SU-DHL-6 (cell line): ENCODE measurements around the gene FGF5.

Experiments used
- EZH2phosphoT487 ChIP-seq: fragments of 200-600 bp; sonication (generic), shearing (Covaris generic); conservative IDR thresholded peaks from 2 replicates; pipeline ENCODE4 v1.6.1; 2018; ENCODE audit warnings: mild to moderate bottlenecking, antibody characterized with exemption, low read length, moderate library complexity, mixed read lengths
- TF ChIP-seq, protein P1 (sequence below): fragments of 200-600 bp; sonication (generic); IDR thresholded peaks from one replicate; pipeline ENCODE4 v1.5.1; 2017; ENCODE audit warnings: antibody characterized with exemption, mild to moderate bottlenecking, low read length, moderate library complexity; ENCODE audit not compliant: insufficient read depth, poor library complexity, severe bottlenecking

DNA sequence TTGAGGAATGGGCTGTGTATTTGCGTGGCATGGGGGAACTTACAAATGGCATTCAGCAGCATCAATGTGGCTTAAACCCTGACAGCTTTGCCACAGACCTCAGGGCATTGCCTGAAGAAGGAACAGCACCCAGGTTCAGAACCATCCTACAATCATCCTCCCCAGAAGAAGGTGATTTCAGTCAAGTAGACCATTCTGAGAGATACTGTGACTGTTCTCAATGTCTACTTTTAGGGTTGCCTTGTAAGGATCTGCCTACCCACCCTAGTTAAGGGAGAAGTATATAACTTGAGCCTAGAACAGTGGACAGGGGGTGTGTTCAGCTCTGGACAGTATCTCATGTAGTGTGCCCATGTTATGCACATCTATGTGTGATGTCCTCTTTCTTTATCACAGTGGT is 1.6 kb upstream of the FGF5 start:
- TF ChIP-seq, protein P1, sequence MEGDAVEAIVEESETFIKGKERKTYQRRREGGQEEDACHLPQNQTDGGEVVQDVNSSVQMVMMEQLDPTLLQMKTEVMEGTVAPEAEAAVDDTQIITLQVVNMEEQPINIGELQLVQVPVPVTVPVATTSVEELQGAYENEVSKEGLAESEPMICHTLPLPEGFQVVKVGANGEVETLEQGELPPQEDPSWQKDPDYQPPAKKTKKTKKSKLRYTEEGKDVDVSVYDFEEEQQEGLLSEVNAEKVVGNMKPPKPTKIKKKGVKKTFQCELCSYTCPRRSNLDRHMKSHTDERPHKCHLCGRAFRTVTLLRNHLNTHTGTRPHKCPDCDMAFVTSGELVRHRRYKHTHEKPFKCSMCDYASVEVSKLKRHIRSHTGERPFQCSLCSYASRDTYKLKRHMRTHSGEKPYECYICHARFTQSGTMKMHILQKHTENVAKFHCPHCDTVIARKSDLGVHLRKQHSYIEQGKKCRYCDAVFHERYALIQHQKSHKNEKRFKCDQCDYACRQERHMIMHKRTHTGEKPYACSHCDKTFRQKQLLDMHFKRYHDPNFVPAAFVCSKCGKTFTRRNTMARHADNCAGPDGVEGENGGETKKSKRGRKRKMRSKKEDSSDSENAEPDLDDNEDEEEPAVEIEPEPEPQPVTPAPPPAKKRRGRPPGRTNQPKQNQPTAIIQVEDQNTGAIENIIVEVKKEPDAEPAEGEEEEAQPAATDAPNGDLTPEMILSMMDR: no peak
- TF ChIP-seq EZH2phosphoT487: no peak
